OCI-LY3 (cell line): ENCODE measurements around the gene ADGRG1.

Source experiments
- H2AFZ ChIP-seq: fragments of 200-600, 300-600 bp; shearing (Covaris generic); 2 replicates; pipeline ENCODE4 v1.6.0; 2014; ENCODE audit warnings: antibody characterized with exemption, low read depth, low read length
- H3K27ac ChIP-seq: fragments of 200-600, 300-600 bp; sonication (generic); 2 replicates; pipeline ENCODE4 v1.5.1; 2014; ENCODE audit warnings: mild to moderate bottlenecking, low read length, moderate library complexity, mixed read lengths
- H3K27me3 ChIP-seq: fragments of 200-600, 300-600 bp; sonication (generic); 2 replicates; pipeline ENCODE4 v1.6.1; 2014; ENCODE audit warnings: low read depth, low read length, mixed read lengths
- H3K36me3 ChIP-seq: fragments of 200-600, 300-600 bp; sonication (generic); replicated peaks from 2 replicates; pipeline ENCODE3; 2014; ENCODE audit warnings: low read depth, low read length, mixed read lengths
- H3K4me1 ChIP-seq: fragments of 300-600, 200-600 bp; sonication (generic); 2 replicates; pipeline ENCODE4 v1.6.1; 2014; ENCODE audit warnings: low read length, mixed read lengths
- H3K4me2 ChIP-seq: fragments of 200-600, 300-600 bp; sonication (generic); 2 replicates; pipeline ENCODE4 v1.6.1; 2014; ENCODE audit warnings: low read length, mixed read lengths
- H3K4me3 ChIP-seq: fragments of 300-600, 200-600 bp; sonication (generic); 2 replicates; pipeline ENCODE4 v1.5.1; 2014; ENCODE audit warnings: antibody characterized with exemption, mild to moderate bottlenecking, low read length, moderate library complexity
- H3K79me2 ChIP-seq: fragments of 300-600, 200-600 bp; shearing (Covaris generic); 2 replicates; pipeline ENCODE4 v1.6.1; 2014; ENCODE audit warnings: mild to moderate bottlenecking, low read length, mixed read lengths
- H3K9ac ChIP-seq: fragments of 300-600, 200-600 bp; shearing (Covaris generic); 2 replicates; pipeline ENCODE4 v1.6.0; 2014; ENCODE audit warnings: mild to moderate bottlenecking, low read length, moderate library complexity
- H3K9me3 ChIP-seq: fragments of 200-600, 300-600 bp; shearing (Covaris generic); 2 replicates; pipeline ENCODE4 v1.6.1; 2014; ENCODE audit warnings: low read length, mixed read lengths; ENCODE audit not compliant: insufficient read depth
- H4K20me1 ChIP-seq: fragments of 200-600, 300-600 bp; sonication (generic); 2 replicates; pipeline ENCODE4 v1.6.1; 2016; ENCODE audit warnings: low read length, mixed read lengths; ENCODE audit not compliant: insufficient read depth
- CTCF ChIP-seq: fragments of 200-600, 300-600 bp; sonication (generic); IDR thresholded peaks from 2 replicates; pipeline ENCODE4 v1.5.1; 2014; ENCODE audit warnings: antibody characterized with exemption, low read length, low read depth
- EZH2phosphoT487 ChIP-seq: fragments of 200-600 bp; shearing (Covaris generic); IDR thresholded peaks from 2 replicates; pipeline ENCODE4 v1.6.1; 2018; ENCODE audit warnings: antibody characterized with exemption, mixed run types, low read depth

Gene ADGRG1

GRCh38 chr16:57615813-57616212 is 12.6 kb upstream of the ADGRG1 start:
- Histone ChIP-seq H3K4me1 (peaks cover 9% of the 10 kb centered on the region), H3K9me3 (no peaks in the 10 kb centered on the region), H3K79me2 (no peaks in the 10 kb centered on the region), H3K4me3 (no peak overlapping the region), H3K4me2 (no peak overlapping the region), H3K9ac (no peak overlapping the region), H2AFZ (no peak overlapping the region), H3K27me3 (peaks cover 14% of the 10 kb centered on the region), H4K20me1 (peaks cover 1% of the 10 kb centered on the region; the same call in 1 of the 2 replicates), H3K27ac (no peak overlapping the region), H3K36me3 (no peaks in the 10 kb centered on the region)
- no peak for TF ChIP-seq CTCF
- TF ChIP-seq EZH2phosphoT487: no peak

GRCh38 chr16:57616241-57616640 is 12.2 kb upstream of the ADGRG1 start:
- H3K27ac ChIP-seq: no peak overlapping the region
- peaks cover 5% of the 10 kb centered on the region for H3K4me1 ChIP-seq
- TF ChIP-seq EZH2phosphoT487: no peak
- TF ChIP-seq CTCF: no peak
- no peak overlapping the region for H3K4me2 ChIP-seq
- H2AFZ ChIP-seq: no peak overlapping the region
- H3K9ac ChIP-seq: no peak overlapping the region
- no peaks in the 10 kb centered on the region for H3K36me3 ChIP-seq
- H3K4me3 ChIP-seq: no peak overlapping the region
- peaks cover 13% of the 10 kb centered on the region; the same call in 1 of the 2 replicates for H3K27me3 ChIP-seq
- H3K9me3 ChIP-seq: no peaks in the 10 kb centered on the region
- no peaks in the 10 kb centered on the region; the same call in 1 of the 2 replicates for H4K20me1 ChIP-seq
- H3K79me2 ChIP-seq: no peaks in the 10 kb centered on the region

- no peaks in the 10 kb centered on the region for H3K79me2 ChIP-seq
- no peak overlapping the region for H3K9ac ChIP-seq
- H3K4me3 ChIP-seq: no peak overlapping the region
Observed at GRCh38 chr16:57616876-57617275, 11.6 kb upstream of the ADGRG1 start.

GRCh38 chr16:57617604-57618111 is 10.8 kb upstream of the ADGRG1 start:
- Histone ChIP-seq H3K4me3 (no peak overlapping the region), H3K4me1 (no peaks in the 10 kb centered on the region), H3K27me3 (peaks cover 8% of the 10 kb centered on the region; the same call in 1 of the 2 replicates), H3K79me2 (no peaks in the 10 kb centered on the region), H3K4me2 (no peak overlapping the region), H3K9me3 (no peaks in the 10 kb centered on the region), H3K36me3 (no peaks in the 10 kb centered on the region), H3K9ac (no peak overlapping the region), H2AFZ (no peak overlapping the region), H4K20me1 (no peaks in the 10 kb centered on the region; the same call in 1 of the 2 replicates), H3K27ac (no peak overlapping the region)
- no peak for TF ChIP-seq EZH2phosphoT487
- TF ChIP-seq CTCF: no peak

More at GRCh38 chr16:57616876-57617275, 11.6 kb upstream of the ADGRG1 start:
- no peak for TF ChIP-seq CTCF
- no peak for TF ChIP-seq EZH2phosphoT487
- H3K27me3 ChIP-seq: 0 out of 2 replicates have a peak, but pooled peaks cover 11% of the 10 kb centered on the region
- no peak overlapping the region for H3K4me2 ChIP-seq
- no peak overlapping the region for H3K27ac ChIP-seq
- H3K4me1 ChIP-seq: no peaks in the 10 kb centered on the region
- no peak overlapping the region for H2AFZ ChIP-seq
- no peaks in the 10 kb centered on the region; the same call in 1 of the 2 replicates for H4K20me1 ChIP-seq
- no peaks in the 10 kb centered on the region for H3K9me3 ChIP-seq
- H3K36me3 ChIP-seq: no peaks in the 10 kb centered on the region
